OCI-LY7 (cell line): Measurements from ENCODE around the gene RIN1.

ENCODE experiments used
- CTCF ChIP-seq: fragments of 200-600 bp; sonication (generic); conservative IDR thresholded peaks from 2 replicates; pipeline ENCODE4 v1.5.1; 2014; ENCODE audit warnings: mild to moderate bottlenecking, antibody characterized with exemption, low read length, moderate library complexity, mixed read lengths
- EZH2phosphoT487 ChIP-seq: fragments of 200-600 bp; sonication (generic); IDR thresholded peaks from 2 replicates; pipeline ENCODE4 v1.6.1; 2018; ENCODE audit warnings: low read depth, borderline replicate concordance, mild to moderate bottlenecking, mixed run types, antibody characterized with exemption, low read length, moderate library complexity, mixed read lengths

GRCh38 chr11:66323684-66324083 is 12.6 kb downstream of the RIN1 start:
- no peak for TF ChIP-seq CTCF
- no peak for TF ChIP-seq EZH2phosphoT487
